Neural progenitor cell (in vitro differentiated cells): Measurements from ENCODE around the gene ACAP2. TPM values are rescaled to one million over a fixed set of nuclear protein-coding genes. Genes with fewer than 3 reads are reported as not detected.

Experiments
- DNase-seq: peaks from one replicate; pipeline ENCODE4 v3.0.0-alpha.2; 2016; ENCODE audit warnings: low spot score
- H2AFZ ChIP-seq: fragments of 200-600 bp; sonication (generic); replicated peaks from 2 replicates; pipeline ENCODE4 v1.6.1; 2016; ENCODE audit warnings: antibody characterized with exemption
- H3F3A ChIP-seq: fragments of 200-600 bp; sonication (generic); 2 replicates; pipeline ENCODE4 v1.6.1; 2016; ENCODE audit warnings: antibody characterized with exemption, low read depth
- H3K27ac ChIP-seq: fragments of 200-600 bp; sonication (generic); 2 replicates; pipeline ENCODE4 v1.5.1; 2016; ENCODE audit warnings: mild to moderate bottlenecking
- H3K27me3 ChIP-seq: fragments of 200-600 bp; sonication (generic); 2 replicates; pipeline ENCODE4 v1.6.1; 2016; ENCODE audit warnings: mild to moderate bottlenecking, moderate library complexity
- H3K36me3 ChIP-seq: fragments of 200-600 bp; sonication (generic); 2 replicates; pipeline ENCODE4 v1.5.1; 2016
- H3K4me1 ChIP-seq: fragments of 200-600 bp; sonication (generic); 2 replicates; pipeline ENCODE4 v1.6.1; 2016; ENCODE audit warnings: mixed run types
- H3K4me2 ChIP-seq: fragments of 200-600 bp; sonication (generic); 2 replicates; pipeline ENCODE4 v1.6.1; 2016
- H3K4me3 ChIP-seq: fragments of 200-600 bp; sonication (generic); 2 replicates; pipeline ENCODE4 v1.5.1; 2016
- H3K79me2 ChIP-seq: fragments of 200-600 bp; sonication (generic); 2 replicates; pipeline ENCODE4 v1.6.1; 2016; ENCODE audit warnings: low read depth
- H3K9ac ChIP-seq: fragments of 200-600 bp; sonication (generic); 2 replicates; pipeline ENCODE4 v1.6.1; 2016
- H3K9me3 ChIP-seq: fragments of 200-600 bp; sonication (generic); 2 replicates; pipeline ENCODE4 v1.5.1; 2016; ENCODE audit warnings: low read depth
- H4K20me1 ChIP-seq: fragments of 200-600 bp; sonication (generic); 2 replicates; pipeline ENCODE4 v1.6.1; 2016; ENCODE audit warnings: low read depth
- H3K27ac Mint-ChIP-seq: 3 replicates; pipeline ENCODE4 v1.8.0; 2021; ENCODE audit warnings: mixed read lengths
- H3K27me3 Mint-ChIP-seq: 2 replicates; pipeline ENCODE4 v1.8.0; 2022; ENCODE audit warnings: low read depth, mild to moderate bottlenecking, inconsistent platforms, moderate library complexity, mixed read lengths; ENCODE audit not compliant: insufficient read depth
- H3K36me3 Mint-ChIP-seq: 3 replicates; pipeline ENCODE4 v1.8.0; 2021; ENCODE audit warnings: mixed read lengths
- H3K4me1 Mint-ChIP-seq: 3 replicates; pipeline ENCODE4 v1.8.0; 2021; ENCODE audit warnings: mixed read lengths
- H3K4me3 Mint-ChIP-seq: 3 replicates; pipeline ENCODE4 v1.8.0; 2021; ENCODE audit warnings: mild to moderate bottlenecking, moderate library complexity, mixed read lengths
- H3K9me3 Mint-ChIP-seq: 3 replicates; pipeline ENCODE4 v1.8.0; 2020; ENCODE audit warnings: mixed read lengths
- CTCF ChIP-seq: fragments of 200-600 bp; sonication (generic); IDR thresholded peaks from 2 replicates; pipeline ENCODE4 v1.5.1; 2017; ENCODE audit warnings: antibody characterized with exemption, mild to moderate bottlenecking
- EZH2 ChIP-seq: fragments of 200-600 bp; sonication (generic); IDR thresholded peaks from 2 replicates; pipeline ENCODE4 v1.6.1; 2017; ENCODE audit warnings: antibody characterized with exemption, mild to moderate bottlenecking, moderate library complexity
- EZH2phosphoT487 ChIP-seq: fragments of 200-600 bp; sonication (generic); IDR thresholded peaks from 2 replicates; pipeline ENCODE4 v1.6.1; 2017; ENCODE audit warnings: antibody characterized with exemption
- total RNA-seq: library from RNA; depleted of rRNA; stranded (reverse); fragments of >200 nt; gene quantifications from 2 replicates; pipeline ENCODE4 v1.2.3, GENCODE V29; 2015; ENCODE audit warnings: low replicate concordance

Gene ACAP2
- total RNA-seq, 1 donor from 2014 or later: 68.4 TPM

- Histone ChIP-seq H3K4me1 (peaks cover 42% of the 10 kb centered on the region), H4K20me1 (peaks cover 36% of the 10 kb centered on the region), H3K36me3 (no peaks in the 10 kb centered on the region), H3K4me2 (no peak overlapping the region), H3K4me3 (no peak overlapping the region), H3K27ac (no peak overlapping the region), H3K79me2 (peaks cover 87% of the 10 kb centered on the region), H3K9me3 (no peaks in the 10 kb centered on the region), H3K9ac (no peak overlapping the region), H2AFZ (no peak overlapping the region), H3K27me3 (no peaks in the 10 kb centered on the region), H3F3A (peaks cover 10% of the 10 kb centered on the region)
- Mint-ChIP-seq H3K36me3 (peaks cover 2% of the 10 kb centered on the region), H3K27ac (peak overlapping the region; percentile 80), H3K4me1 (peaks cover 63% of the 10 kb centered on the region), H3K4me3 (no peak overlapping the region), H3K9me3 (no peaks in the 10 kb centered on the region), H3K27me3 (peaks cover 6% of the 10 kb centered on the region)
- DNase-seq: no peak
- TF ChIP-seq EZH2 (no peak), CTCF (no peak), EZH2phosphoT487 (no peak)
Observed at GRCh38 chr3:195253923-195254432, 188.8 kb downstream of the ACAP2 start.

GRCh38 chr3:195251336-195252065, 191.3 kb downstream of the ACAP2 start:
- Mint-ChIP-seq H3K27ac (no peak overlapping the region), H3K4me3 (no peak overlapping the region), H3K9me3 (no peaks in the 10 kb centered on the region), H3K36me3 (peaks cover 17% of the 10 kb centered on the region), H3K27me3 (peaks cover 6% of the 10 kb centered on the region), H3K4me1 (peaks cover 57% of the 10 kb centered on the region)
- peaks cover 82% of the 10 kb centered on the region for H3K79me2 ChIP-seq
- no peak overlapping the region for H3K4me3 ChIP-seq
- H3F3A ChIP-seq: peaks cover 9% of the 10 kb centered on the region
- H3K27me3 ChIP-seq: no peaks in the 10 kb centered on the region
- no peaks in the 10 kb centered on the region for H3K36me3 ChIP-seq
- no peak for DNase-seq
- H3K9ac ChIP-seq: no peak overlapping the region
- peak overlapping the region; percentile 74 for H3K4me2 ChIP-seq
- no peaks in the 10 kb centered on the region for H3K9me3 ChIP-seq
- H3K27ac ChIP-seq: no peak overlapping the region
- H2AFZ ChIP-seq: no peak overlapping the region
- H3K4me1 ChIP-seq: peaks cover 42% of the 10 kb centered on the region
- TF ChIP-seq CTCF: no peak
- TF ChIP-seq EZH2phosphoT487: no peak
- no peak for TF ChIP-seq EZH2
- H4K20me1 ChIP-seq: peaks cover 13% of the 10 kb centered on the region

GRCh38 chr3:195250473-195251251, 192.2 kb downstream of the ACAP2 start:
- peaks cover 7% of the 10 kb centered on the region for H4K20me1 ChIP-seq
- Mint-ChIP-seq H3K9me3 (no peaks in the 10 kb centered on the region), H3K27ac (peak overlapping the region; percentile 52), H3K4me3 (no peak overlapping the region), H3K27me3 (peaks cover 6% of the 10 kb centered on the region), H3K4me1 (peaks cover 58% of the 10 kb centered on the region), H3K36me3 (peaks cover 24% of the 10 kb centered on the region)
- no peaks in the 10 kb centered on the region for H3K9me3 ChIP-seq
- H2AFZ ChIP-seq: no peak overlapping the region
- H3K27me3 ChIP-seq: no peaks in the 10 kb centered on the region
- no peak for DNase-seq
- H3K4me3 ChIP-seq: no peak overlapping the region
- no peaks in the 10 kb centered on the region for H3K36me3 ChIP-seq
- H3K9ac ChIP-seq: no peak overlapping the region
- peaks cover 75% of the 10 kb centered on the region for H3K79me2 ChIP-seq
- no peak overlapping the region for H3K4me2 ChIP-seq
- no peak overlapping the region for H3K27ac ChIP-seq
- H3F3A ChIP-seq: peaks cover 9% of the 10 kb centered on the region
- H3K4me1 ChIP-seq: peaks cover 42% of the 10 kb centered on the region
- TF ChIP-seq EZH2phosphoT487 (no peak), EZH2 (no peak), CTCF (no peak)
